Measurements from ENCODE around the gene GPD2.

Gene GPD2

DNA sequence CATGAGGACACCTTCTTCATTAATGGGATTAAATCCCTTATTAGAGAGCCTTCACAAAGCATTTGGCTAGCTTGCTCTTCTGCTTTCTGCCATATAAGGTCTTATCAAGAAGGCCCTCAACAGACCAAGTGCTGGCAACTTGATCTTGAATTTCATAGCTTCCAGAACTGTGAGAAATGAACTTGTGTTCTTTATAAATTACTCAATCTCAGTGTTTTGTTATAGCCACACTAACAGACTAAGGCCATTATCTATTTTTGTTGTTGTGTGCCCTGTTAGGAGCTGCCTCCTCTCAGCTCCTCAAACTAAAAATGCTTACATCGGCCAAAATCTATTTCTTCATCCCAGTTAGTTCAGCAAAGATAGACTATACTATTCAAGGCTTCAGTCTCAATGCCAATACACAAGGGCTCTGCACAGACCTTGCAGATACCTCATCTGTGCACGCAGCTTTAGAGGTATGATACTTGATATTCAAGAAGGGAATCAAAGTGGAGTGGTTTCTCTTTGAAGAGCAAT, 182.9 kb downstream of the GPD2 start:
- no peak for FAIRE-seq
- TF ChIP-seq POLR2A (IDR thresholded peaks at IDR 0.05; ENCODE audit: low read depth, low read length) (no peak), POLR2AphosphoS5 (IDR thresholded peaks at IDR 0.05; ENCODE audit: low read depth, low read length) (no peak), SPI1 (IDR thresholded peaks at IDR 0.05; ENCODE audit: low read depth, low read length) (no peak), POU2F2 (IDR thresholded peaks at IDR 0.05; ENCODE audit: low read depth, low read length) (no peak), PAX5 (IDR thresholded peaks at IDR 0.05; ENCODE audit: insufficient read depth, low read length, severe bottlenecking) (no peak), TAF1 (IDR thresholded peaks at IDR 0.05; ENCODE audit: low read depth, low read length) (no peak)
- no peak for DNase-seq (ENCODE audit: insufficient read length, low spot score)

DNA sequence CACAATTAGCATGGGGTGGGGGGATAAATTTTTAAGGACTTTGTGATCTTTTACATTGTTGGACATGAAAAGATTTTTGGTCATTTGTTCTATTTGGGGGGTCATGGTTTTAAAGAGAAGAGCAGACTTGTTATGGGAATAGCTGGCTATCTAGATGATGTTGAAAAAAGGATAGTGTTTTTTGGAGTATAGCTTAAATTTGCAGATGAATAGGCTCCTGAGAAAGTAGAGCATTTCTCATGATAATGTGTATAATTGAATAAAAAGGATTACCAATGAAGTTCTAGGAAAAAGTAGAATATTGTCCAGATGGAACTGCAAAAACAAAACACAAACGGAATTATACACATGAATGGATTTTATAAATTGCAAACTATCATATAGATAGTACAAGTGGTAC, 186.3 kb downstream of the GPD2 start:
- DNase-seq (ENCODE audit: insufficient read length, low spot score) (no peak), FAIRE-seq (no peak)
- no peak for TF ChIP-seq POLR2A (IDR thresholded peaks at IDR 0.05; ENCODE audit: low read depth, low read length)
- TF ChIP-seq POU2F2 (IDR thresholded peaks at IDR 0.05; ENCODE audit: low read depth, low read length), result no peak
- no peak for TF ChIP-seq PAX5 (IDR thresholded peaks at IDR 0.05; ENCODE audit: insufficient read depth, low read length, severe bottlenecking)
- no peak for TF ChIP-seq POLR2AphosphoS5 (IDR thresholded peaks at IDR 0.05; ENCODE audit: low read depth, low read length)
- TF ChIP-seq SPI1 (IDR thresholded peaks at IDR 0.05; ENCODE audit: low read depth, low read length), result no peak
- no peak for TF ChIP-seq TAF1 (IDR thresholded peaks at IDR 0.05; ENCODE audit: low read depth, low read length)

DNA sequence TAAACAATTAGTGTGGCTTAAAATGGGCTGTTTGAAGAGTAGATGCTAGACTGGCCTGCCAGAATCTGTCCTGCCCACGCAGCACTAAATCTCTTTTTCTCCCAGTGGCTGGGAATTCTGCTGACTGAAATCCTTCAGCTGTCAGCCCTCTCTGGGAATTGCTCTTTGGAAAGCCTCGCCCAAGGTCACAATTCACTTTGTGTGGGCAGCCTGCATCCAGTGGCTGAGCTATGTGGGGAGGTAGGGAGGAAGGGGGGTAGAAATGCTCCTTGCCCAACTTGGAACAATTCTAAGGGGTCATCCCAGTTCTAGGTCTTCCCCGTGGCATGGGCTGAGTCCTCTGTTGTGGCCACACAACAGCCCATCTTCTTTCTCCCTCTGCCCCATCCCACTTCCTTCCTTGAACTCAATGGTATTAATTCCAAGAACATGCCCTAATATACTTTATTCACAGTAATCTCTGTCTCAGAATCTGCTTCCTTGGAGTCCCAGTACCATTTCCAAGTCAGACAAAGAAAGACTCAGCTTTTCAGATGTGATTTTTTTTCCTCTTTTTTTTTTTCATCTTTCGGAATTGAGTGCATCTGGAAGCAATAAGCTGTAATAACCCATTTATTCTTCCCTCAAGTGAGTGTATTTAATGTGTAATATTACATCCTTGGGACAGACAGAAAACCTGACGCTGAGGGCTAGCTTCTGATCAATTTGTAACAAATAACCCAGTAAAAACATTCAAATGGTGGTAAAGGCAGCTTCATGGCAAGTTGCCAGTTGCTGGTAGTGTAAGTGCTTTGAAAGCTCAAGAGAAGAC, 189.4 kb downstream of the GPD2 start:
- TF ChIP-seq POLR2A (IDR thresholded peaks at IDR 0.05; ENCODE audit: low read depth, low read length) (no peak), POU2F2 (IDR thresholded peaks at IDR 0.05; ENCODE audit: low read depth, low read length) (no peak), TAF1 (IDR thresholded peaks at IDR 0.05; ENCODE audit: low read depth, low read length) (no peak), SPI1 (IDR thresholded peaks at IDR 0.05; ENCODE audit: low read depth, low read length) (no peak), POLR2AphosphoS5 (IDR thresholded peaks at IDR 0.05; ENCODE audit: low read depth, low read length) (no peak), PAX5 (IDR thresholded peaks at IDR 0.05; ENCODE audit: insufficient read depth, low read length, severe bottlenecking) (no peak)
- no peak for FAIRE-seq
- no peak for DNase-seq (ENCODE audit: insufficient read length, low spot score)

- no peak for FAIRE-seq
- TF ChIP-seq SPI1 (IDR thresholded peaks at IDR 0.05; ENCODE audit: low read depth, low read length) (no peak), POU2F2 (IDR thresholded peaks at IDR 0.05; ENCODE audit: low read depth, low read length) (no peak), TAF1 (IDR thresholded peaks at IDR 0.05; ENCODE audit: low read depth, low read length) (no peak), POLR2AphosphoS5 (IDR thresholded peaks at IDR 0.05; ENCODE audit: low read depth, low read length) (no peak), POLR2A (IDR thresholded peaks at IDR 0.05; ENCODE audit: low read depth, low read length) (no peak), PAX5 (IDR thresholded peaks at IDR 0.05; ENCODE audit: insufficient read depth, low read length, severe bottlenecking) (no peak)
- no peak for DNase-seq (ENCODE audit: insufficient read length, low spot score)
Observed at GRCh38 chr2:156626931-156627330, 190.8 kb downstream of the GPD2 start.

DNA sequence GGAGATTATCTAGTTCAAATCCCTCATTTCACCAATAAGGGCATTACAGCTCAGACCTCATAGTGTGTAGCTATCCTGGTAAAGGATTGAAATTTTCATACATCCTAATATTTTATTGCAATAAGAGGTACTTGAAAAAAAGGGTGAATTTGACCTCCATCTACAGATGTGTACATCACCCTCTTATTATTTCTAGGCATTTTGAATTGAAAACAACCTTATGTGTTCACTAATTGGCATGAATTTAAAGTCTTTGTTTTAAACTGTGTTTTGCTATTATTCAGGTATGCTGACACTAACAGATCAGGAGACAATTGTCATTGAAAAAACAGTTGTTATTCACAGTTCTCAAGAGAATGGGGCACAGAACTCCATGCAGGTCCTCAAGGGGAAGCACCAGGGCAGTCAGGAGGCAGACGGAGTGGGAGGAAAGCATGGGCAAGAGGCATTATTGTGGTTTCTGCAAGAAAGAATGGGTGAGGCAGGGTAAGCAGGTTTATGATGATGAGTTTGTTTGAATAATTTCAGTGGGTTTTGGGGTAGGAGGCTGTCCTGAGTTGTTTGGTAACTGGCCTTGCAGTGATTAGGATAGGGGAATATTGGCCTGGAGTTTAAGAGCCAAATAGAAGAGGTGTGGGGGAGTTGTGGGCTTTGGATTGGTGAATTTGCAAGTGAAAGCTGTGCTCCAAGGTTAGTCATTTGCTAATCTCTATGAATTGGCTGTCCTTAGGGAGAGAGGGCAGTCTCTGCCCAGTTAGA, 194.6 kb downstream of the GPD2 start:
- FAIRE-seq, result no peak
- TF ChIP-seq SPI1 (IDR thresholded peaks at IDR 0.05; ENCODE audit: low read depth, low read length) (no peak), TAF1 (IDR thresholded peaks at IDR 0.05; ENCODE audit: low read depth, low read length) (no peak), POLR2AphosphoS5 (IDR thresholded peaks at IDR 0.05; ENCODE audit: low read depth, low read length) (no peak), POLR2A (IDR thresholded peaks at IDR 0.05; ENCODE audit: low read depth, low read length) (no peak), POU2F2 (IDR thresholded peaks at IDR 0.05; ENCODE audit: low read depth, low read length) (no peak), PAX5 (IDR thresholded peaks at IDR 0.05; ENCODE audit: insufficient read depth, low read length, severe bottlenecking) (no peak)
- DNase-seq (ENCODE audit: insufficient read length, low spot score), result no peak

DNA sequence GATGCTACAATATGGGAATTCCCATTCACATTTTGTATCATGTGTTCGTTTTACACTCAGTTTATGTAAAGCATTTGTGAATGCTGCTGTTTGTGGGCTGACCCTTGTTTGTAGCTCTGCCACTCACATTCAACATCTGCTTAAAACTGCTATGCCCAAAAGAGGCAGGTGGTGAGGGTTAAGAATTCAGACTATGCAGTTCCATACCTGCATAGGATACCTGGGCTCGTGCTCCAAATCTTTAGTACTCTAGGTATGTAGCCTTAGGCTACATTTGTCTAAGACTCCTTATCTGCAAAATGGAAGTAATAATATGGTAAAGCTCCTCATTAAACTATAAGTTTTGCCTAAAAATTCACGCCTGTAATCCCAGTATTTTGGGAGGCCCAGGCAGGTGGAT, 199.5 kb downstream of the GPD2 start:
- FAIRE-seq (no peak), DNase-seq (ENCODE audit: insufficient read length, low spot score) (no peak)
- TF ChIP-seq POLR2AphosphoS5 (IDR thresholded peaks at IDR 0.05; ENCODE audit: low read depth, low read length), result no peak
- TF ChIP-seq POLR2A (IDR thresholded peaks at IDR 0.05; ENCODE audit: low read depth, low read length), result no peak
- TF ChIP-seq POU2F2 (IDR thresholded peaks at IDR 0.05; ENCODE audit: low read depth, low read length), result no peak
- no peak for TF ChIP-seq SPI1 (IDR thresholded peaks at IDR 0.05; ENCODE audit: low read depth, low read length)
- TF ChIP-seq TAF1 (IDR thresholded peaks at IDR 0.05; ENCODE audit: low read depth, low read length), result no peak
- no peak for TF ChIP-seq PAX5 (IDR thresholded peaks at IDR 0.05; ENCODE audit: insufficient read depth, low read length, severe bottlenecking)
